SK-N-SH (cell line): Measurements from ENCODE around the gene RND3. TPM values are rescaled to one million over a fixed set of nuclear protein-coding genes. Genes with fewer than 3 reads are reported as not detected.

Experiments
- CTCF ChIA-PET: fragments of 300-600, 350-600 bp; formaldehyde crosslinking; extraction: SDS; loops from one replicate; lab custom pipeline; 2021; lab: Yijun Ruan, JAX
- POLR2A ChIA-PET: fragments of 350-600 bp; sonication (Branson Sonifier 250); formaldehyde crosslinking; extraction: SDS; loops from one replicate; lab custom pipeline; 2020; ENCODE audit warnings: antibody characterized with exemption, inconsistent platforms; lab: Yijun Ruan, JAX
- DNase-seq: peaks from one replicate; pipeline ENCODE4 v3.0.0; 2012
- H2AFZ ChIP-seq: fragments of 200-600 bp; sonication (generic); 2 replicates; pipeline ENCODE4 v1.8.1; 2016; ENCODE audit warnings: antibody characterized with exemption, mild to moderate bottlenecking, low read depth
- H3F3A ChIP-seq: fragments of 200-600 bp; sonication (generic); replicated peaks from 2 replicates; pipeline ENCODE3; 2016; ENCODE audit warnings: antibody characterized with exemption, mild to moderate bottlenecking; ENCODE audit not compliant: insufficient read depth
- H3K27ac ChIP-seq, 2 experiments: fragments of 200-500 bp in 1 of 2; fragments of 200-600 bp in 1 of 2; sonication (Bioruptor generic) in 1 of 2; sonication (generic), shearing (Covaris generic) in 1 of 2; 2 replicates each; pipeline versions ENCODE4 v1.5.1 to v1.6.1; 2014 to 2016; ENCODE audit warnings: low read depth in 2 of 2, inconsistent platforms in 1 of 2, low read length in 1 of 2, mild to moderate bottlenecking in 1 of 2, mixed read lengths in 1 of 2
- H3K27me3 ChIP-seq: fragments of 200-600 bp; sonication (generic), shearing (Covaris generic); 2 replicates; pipeline ENCODE4 v1.6.1; 2016; ENCODE audit warnings: mixed run types; ENCODE audit not compliant: insufficient read depth
- H3K36me3 ChIP-seq, 2 experiments: fragments of 200-500 bp in 1 of 2; fragments of 200-600 bp in 1 of 2; sonication (Bioruptor generic) in 1 of 2; sonication (generic) in 1 of 2; replicated peaks in 1 of 2; 2 replicates each; pipeline versions ENCODE3 to v1.5.1; 2014 to 2016; ENCODE audit warnings: low read length in 1 of 2, mild to moderate bottlenecking in 1 of 2; ENCODE audit not compliant: insufficient read depth in 2 of 2, control insufficient read depth in 1 of 2
- H3K4me1 ChIP-seq, 2 experiments: fragments of 200-500 bp in 1 of 2; fragments of 200-600 bp in 1 of 2; sonication (Bioruptor generic) in 1 of 2; sonication (generic), shearing (Covaris generic) in 1 of 2; 2 replicates each; pipeline versions ENCODE4 v1.5.1 to v1.6.1; 2014 to 2016; ENCODE audit warnings: low read depth in 1 of 2, low read length in 1 of 2, mixed run types in 1 of 2; ENCODE audit not compliant: insufficient read depth in 2 of 2, control insufficient read depth in 1 of 2
- H3K4me2 ChIP-seq: fragments of 200-600 bp; sonication (generic), shearing (Covaris generic); 2 replicates; pipeline ENCODE4 v1.6.1; 2017; ENCODE audit warnings: mixed run types
- H3K4me3 ChIP-seq, 2 experiments: fragments of 200-500 bp in 1 of 2; fragments of 200-600 bp in 1 of 2; sonication (Bioruptor generic) in 1 of 2; sonication (generic), shearing (Covaris generic) in 1 of 2; 2 replicates each; pipeline versions ENCODE4 v1.5.1 to v1.8.1; 2014 to 2016; ENCODE audit warnings: low read depth in 2 of 2, inconsistent platforms in 1 of 2, low read length in 1 of 2, mild to moderate bottlenecking in 1 of 2, mixed read lengths in 1 of 2, moderate library complexity in 1 of 2
- H3K79me2 ChIP-seq: fragments of 200-600 bp; sonication (generic); 2 replicates; pipeline ENCODE4 v1.8.1; 2017; ENCODE audit warnings: mild to moderate bottlenecking; ENCODE audit not compliant: insufficient read depth
- H3K9ac ChIP-seq: fragments of 200-600 bp; sonication (generic); 2 replicates; pipeline ENCODE4 v1.6.1; 2017; ENCODE audit warnings: mixed run types
- H3K9me2 ChIP-seq: fragments of 200-600 bp; sonication (generic); 2 replicates; pipeline ENCODE4 v1.6.1; 2017; ENCODE audit warnings: mixed run types
- H3K9me3 ChIP-seq: fragments of 200-600 bp; sonication (generic); 2 replicates; pipeline ENCODE4 v1.6.1; 2017; ENCODE audit warnings: mixed run types, mild to moderate bottlenecking, moderate library complexity
- H4K20me1 ChIP-seq: fragments of 200-600 bp; sonication (generic); 2 replicates; pipeline ENCODE4 v1.6.1; 2017; ENCODE audit warnings: mild to moderate bottlenecking, mixed run types; ENCODE audit not compliant: insufficient read depth
- CHD2 ChIP-seq: fragments of 150-350 bp; IDR thresholded peaks from 2 replicates; pipeline ENCODE4 v1.6.1; 2018; ENCODE audit warnings: low read length; ENCODE audit not compliant: partially characterized antibody
- ELF1 ChIP-seq: IDR thresholded peaks from 2 replicates; pipeline ENCODE4 v1.4.0; 2012
- EP300 ChIP-seq, 2 experiments: IDR thresholded peaks; 2 replicates each; pipeline versions ENCODE4 v1.4.0 to v1.6.1; 2012; ENCODE audit warnings: borderline replicate concordance in 1 of 2, low read depth in 1 of 2, low read length in 1 of 2
- EZH2phosphoT487 ChIP-seq: fragments of 200-600 bp; sonication (generic); IDR thresholded peaks from 2 replicates; pipeline ENCODE4 v1.6.1; 2017; ENCODE audit warnings: low read depth, mixed run types, mild to moderate bottlenecking, antibody characterized with exemption, moderate library complexity, borderline replicate concordance
- FOXM1 ChIP-seq: IDR thresholded peaks from 2 replicates; pipeline ENCODE4 v1.4.0; 2012; ENCODE audit warnings: low read depth, mild to moderate bottlenecking
- GATA2 ChIP-seq: sonication (generic); formaldehyde crosslinking; IDR thresholded peaks from 2 replicates; pipeline ENCODE4 v1.5.0; 2020; ENCODE audit warnings: mild to moderate bottlenecking, missing genetic modification reagents
- IRF3 ChIP-seq: fragments of 150-350 bp; IDR thresholded peaks from 2 replicates; pipeline ENCODE4 v1.6.1; 2016; ENCODE audit warnings: mild to moderate bottlenecking, low read depth, low read length
- JUND ChIP-seq: IDR thresholded peaks from 2 replicates; pipeline ENCODE4 v1.4.0; 2012
- MXI1 ChIP-seq: IDR thresholded peaks from 2 replicates; pipeline ENCODE4 v1.6.1; 2012; ENCODE audit warnings: mild to moderate bottlenecking, low read depth, low read length, improper control_type of control experiment
- NFIC ChIP-seq: IDR thresholded peaks from 2 replicates; pipeline ENCODE4 v1.4.0; 2012; ENCODE audit warnings: borderline replicate concordance
- NRF1 ChIP-seq: IDR thresholded peaks from 2 replicates; pipeline ENCODE4 v1.6.1; 2012; ENCODE audit warnings: low read depth, mild to moderate bottlenecking, low read length
- POLR2AphosphoS5 ChIP-seq: IDR thresholded peaks from 2 replicates; pipeline ENCODE4 v1.6.1; 2012; ENCODE audit warnings: low read depth, low read length
- RAD21 ChIP-seq: IDR thresholded peaks from 2 replicates; pipeline ENCODE4 v1.6.1; 2012; ENCODE audit warnings: mild to moderate bottlenecking, low read length
- RCOR1 ChIP-seq: fragments of 150-350 bp; IDR thresholded peaks from 2 replicates; pipeline ENCODE4 v1.6.1; 2017; ENCODE audit warnings: antibody characterized with exemption, low read length
- RFX5 ChIP-seq: IDR thresholded peaks from 2 replicates; pipeline ENCODE4 v1.6.1; 2012; ENCODE audit warnings: mild to moderate bottlenecking, improper control_type of control experiment, low read length
- RXRA ChIP-seq: IDR thresholded peaks from 2 replicates; pipeline ENCODE4 v1.4.0; 2012; ENCODE audit warnings: low read depth, mild to moderate bottlenecking, borderline replicate concordance
- SIN3A ChIP-seq: IDR thresholded peaks from 2 replicates; pipeline ENCODE4 v1.6.1; 2012; ENCODE audit warnings: low read depth, mild to moderate bottlenecking, low read length, moderate library complexity, borderline replicate concordance
- SMC3 ChIP-seq: IDR thresholded peaks from 2 replicates; pipeline ENCODE4 v1.6.1; 2012; ENCODE audit warnings: low read depth, low read length, improper control_type of control experiment
- TAF1 ChIP-seq: IDR thresholded peaks from 2 replicates; pipeline ENCODE4 v1.6.1; 2012; ENCODE audit warnings: low read depth, mild to moderate bottlenecking, low read length, moderate library complexity, borderline replicate concordance
- TCF12 ChIP-seq: IDR thresholded peaks from 2 replicates; pipeline ENCODE4 v1.4.0; 2012
- TEAD4 ChIP-seq: IDR thresholded peaks from 2 replicates; pipeline ENCODE4 v1.4.0; 2012; ENCODE audit warnings: mild to moderate bottlenecking, borderline replicate concordance; ENCODE audit not compliant: insufficient read depth
- USF1 ChIP-seq: IDR thresholded peaks from 2 replicates; pipeline ENCODE4 v1.4.0; 2012; ENCODE audit warnings: low read depth, borderline replicate concordance
- WGBS: methylation state at CpG from one replicate; pipeline ENCODE4 v1.1.6; 2017; ENCODE audit warnings: low lambda C conversion rate; 5-methylcytosine and 5-hydroxymethylcytosine counted together
- polyA plus RNA-seq, 3 experiments: library from polyadenylated mRNA; depleted of rRNA; stranded (reverse); fragments of >200 nt; gene quantifications; 2 replicates each; pipeline ENCODE4 v1.2.3, GENCODE V29; 2012
- TF ChIP-seq, protein P1 (sequence below): fragments of 150-350 bp; IDR thresholded peaks from 2 replicates; pipeline ENCODE4 v1.6.1; 2017; ENCODE audit warnings: antibody characterized with exemption, low read length, low read depth, borderline replicate concordance
- TF ChIP-seq, protein P2 (sequence below): fragments of 200-600 bp; sonication (generic); IDR thresholded peaks from 2 replicates; pipeline ENCODE4 v1.6.1; 2017; ENCODE audit warnings: antibody characterized with exemption, mild to moderate bottlenecking, moderate library complexity
- TF ChIP-seq, protein P3 (sequence below): IDR thresholded peaks from 2 replicates; pipeline ENCODE4 v1.4.0; 2012; ENCODE audit warnings: low read depth
- TF ChIP-seq, protein P4 (sequence below): IDR thresholded peaks from 2 replicates; pipeline ENCODE4; 2012

Gene RND3
- polyA plus RNA-seq, 1 of the 3 experiments (the other 2 are of a cell fraction): 49.7 TPM

DNA sequence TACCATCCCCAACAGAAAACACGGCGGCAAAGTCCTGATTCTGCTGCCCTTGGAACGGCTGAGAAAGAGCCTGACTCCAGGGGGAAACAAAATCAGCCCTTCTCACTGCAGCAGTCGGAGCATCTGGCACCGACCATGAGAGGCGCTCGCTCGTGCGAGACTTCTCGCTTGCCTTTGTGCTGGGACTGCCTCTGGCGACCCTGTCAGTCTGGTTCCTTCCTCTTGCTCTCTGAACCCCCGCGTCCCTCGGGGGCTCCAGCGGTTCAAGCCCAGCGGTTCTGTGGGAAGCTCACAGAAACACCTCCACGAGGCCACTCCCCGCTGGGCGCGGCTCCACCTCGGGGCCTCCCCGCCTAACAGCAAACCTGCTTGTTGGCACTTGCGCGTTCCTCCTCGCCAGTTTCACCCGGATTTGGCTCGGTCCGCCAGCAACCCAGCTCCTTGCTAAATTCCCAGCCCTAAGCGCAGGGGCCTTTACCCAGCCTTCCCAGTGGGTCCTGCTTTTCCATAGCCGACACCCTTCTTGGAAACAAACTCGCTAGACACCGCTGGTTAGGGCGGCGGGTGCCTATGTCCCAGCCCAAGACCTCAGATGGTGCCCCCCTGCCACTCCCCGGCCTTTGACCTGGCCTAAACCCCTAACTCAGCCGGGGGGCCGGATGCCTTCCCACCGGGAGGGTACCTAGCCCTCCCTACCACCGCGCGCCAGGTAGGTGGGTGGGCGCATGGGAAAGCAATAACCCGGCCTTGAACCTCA is 2.2 kb downstream of the RND3 start:
- Histone ChIP-seq H3K4me3 (peak overlapping the region; percentile 90 to 98), H3K27me3 (no peaks in the 10 kb centered on the region), H3K4me2 (peak overlapping the region; percentile 95), H3F3A (peaks cover 12% of the 10 kb centered on the region), H3K36me3 (peaks cover 36% of the 10 kb centered on the region in 2 experiments), H3K9me2 (no peaks in the 10 kb centered on the region), H3K4me1 (peaks cover 24 to 28% of the 10 kb centered on the region in 2 experiments; a peak in 3 of 4 replicates), H3K27ac (peak overlapping the region; percentile 90 to 92), H2AFZ (no peak overlapping the region), H3K79me2 (peaks cover 72% of the 10 kb centered on the region), H3K9ac (peak overlapping the region; percentile 99), H4K20me1 (peaks cover 59% of the 10 kb centered on the region), H3K9me3 (no peaks in the 10 kb centered on the region)
- 1% methylated on average over 27 of the region's 43 CpGs for WGBS
- ChIA-PET CTCF (interaction anchor here (0.7 to 2.1 kb wide), 11 partner anchors 9 to 889 kb away, joined by 3 to 16 read pairs (median 5); no protein-coding TSS in a partner anchor), POLR2A (interaction anchor here (0.8 to 1.4 kb wide), 3 partner anchors 9 to 898 kb away, joined by 3 to 4 read pairs (median 3); partner anchors contain the start of gene MMADHC)
- TF ChIP-seq SIN3A (0 out of 2 replicates have a peak, but pooled peaks have one; percentile 31), CHD2 (no peak), POLR2AphosphoS5 (no peak), IRF3 (no peak), RXRA (no peak), MXI1 (peak; percentile 48), FOXM1 (no peak), EZH2phosphoT487 (no peak), SMC3 (no peak), TAF1 (peak; percentile 35; the same call in 1 of the 2 replicates), USF1 (no peak), NRF1 (no peak), EP300 (IDR thresholded peaks at IDR 0.05; ENCODE audit: borderline replicate concordance in 1 of 2, low read depth in 1 of 2, low read length in 1 of 2) (no peak), TCF12 (no peak), GATA2 (no peak), RAD21 (peak; percentile 30; the same call in 1 of the 2 replicates), NFIC (peak; percentile 26; the same call in 1 of the 2 replicates), ELF1 (no peak), JUND (no peak), RFX5 (no peak), TEAD4 (no peak), RCOR1 (no peak)
- TF ChIP-seq, protein P1, sequence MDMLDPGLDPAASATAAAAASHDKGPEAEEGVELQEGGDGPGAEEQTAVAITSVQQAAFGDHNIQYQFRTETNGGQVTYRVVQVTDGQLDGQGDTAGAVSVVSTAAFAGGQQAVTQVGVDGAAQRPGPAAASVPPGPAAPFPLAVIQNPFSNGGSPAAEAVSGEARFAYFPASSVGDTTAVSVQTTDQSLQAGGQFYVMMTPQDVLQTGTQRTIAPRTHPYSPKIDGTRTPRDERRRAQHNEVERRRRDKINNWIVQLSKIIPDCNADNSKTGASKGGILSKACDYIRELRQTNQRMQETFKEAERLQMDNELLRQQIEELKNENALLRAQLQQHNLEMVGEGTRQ: no peak
- TF ChIP-seq, protein P2, sequence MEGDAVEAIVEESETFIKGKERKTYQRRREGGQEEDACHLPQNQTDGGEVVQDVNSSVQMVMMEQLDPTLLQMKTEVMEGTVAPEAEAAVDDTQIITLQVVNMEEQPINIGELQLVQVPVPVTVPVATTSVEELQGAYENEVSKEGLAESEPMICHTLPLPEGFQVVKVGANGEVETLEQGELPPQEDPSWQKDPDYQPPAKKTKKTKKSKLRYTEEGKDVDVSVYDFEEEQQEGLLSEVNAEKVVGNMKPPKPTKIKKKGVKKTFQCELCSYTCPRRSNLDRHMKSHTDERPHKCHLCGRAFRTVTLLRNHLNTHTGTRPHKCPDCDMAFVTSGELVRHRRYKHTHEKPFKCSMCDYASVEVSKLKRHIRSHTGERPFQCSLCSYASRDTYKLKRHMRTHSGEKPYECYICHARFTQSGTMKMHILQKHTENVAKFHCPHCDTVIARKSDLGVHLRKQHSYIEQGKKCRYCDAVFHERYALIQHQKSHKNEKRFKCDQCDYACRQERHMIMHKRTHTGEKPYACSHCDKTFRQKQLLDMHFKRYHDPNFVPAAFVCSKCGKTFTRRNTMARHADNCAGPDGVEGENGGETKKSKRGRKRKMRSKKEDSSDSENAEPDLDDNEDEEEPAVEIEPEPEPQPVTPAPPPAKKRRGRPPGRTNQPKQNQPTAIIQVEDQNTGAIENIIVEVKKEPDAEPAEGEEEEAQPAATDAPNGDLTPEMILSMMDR: peak; percentile 41; the same call in 1 of the 2 replicates
- TF ChIP-seq, protein P3, sequence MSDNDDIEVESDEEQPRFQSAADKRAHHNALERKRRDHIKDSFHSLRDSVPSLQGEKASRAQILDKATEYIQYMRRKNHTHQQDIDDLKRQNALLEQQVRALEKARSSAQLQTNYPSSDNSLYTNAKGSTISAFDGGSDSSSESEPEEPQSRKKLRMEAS: peak; percentile 31; the same call in 1 of the 2 replicates
- TF ChIP-seq, protein P4, sequence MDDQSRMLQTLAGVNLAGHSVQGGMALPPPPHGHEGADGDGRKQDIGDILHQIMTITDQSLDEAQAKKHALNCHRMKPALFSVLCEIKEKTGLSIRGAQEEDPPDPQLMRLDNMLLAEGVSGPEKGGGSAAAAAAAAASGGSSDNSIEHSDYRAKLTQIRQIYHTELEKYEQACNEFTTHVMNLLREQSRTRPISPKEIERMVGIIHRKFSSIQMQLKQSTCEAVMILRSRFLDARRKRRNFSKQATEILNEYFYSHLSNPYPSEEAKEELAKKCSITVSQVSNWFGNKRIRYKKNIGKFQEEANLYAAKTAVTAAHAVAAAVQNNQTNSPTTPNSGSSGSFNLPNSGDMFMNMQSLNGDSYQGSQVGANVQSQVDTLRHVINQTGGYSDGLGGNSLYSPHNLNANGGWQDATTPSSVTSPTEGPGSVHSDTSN: no peak
- peak; percentile 64 for DNase-seq
